ENCODE results near the gene RIMBP2. TPM values are rescaled to one million over a fixed set of nuclear protein-coding genes. Genes with fewer than 3 reads are reported as not detected.

Gene RIMBP2
- total and polyA plus RNA-seq, 4 donors = 0.05 to 2.9 (median 0.95) TPM

- no peak for DNase-seq
- no peak for TF ChIP-seq CTCF (IDR thresholded peaks at IDR 0.05; ENCODE audit: control extremely low read depth, extremely low read depth)
- Histone ChIP-seq H3K4me3 (no peak overlapping the region), H3K27me3 (ENCODE audit: control insufficient read depth in 3 of 3, insufficient read depth in 3 of 3, low read length in 2 of 3) (no peaks in the 10 kb centered on the region), H3K9ac (ENCODE audit: insufficient read depth in 1 of 2, low read length in 2 of 2) (no peak overlapping the region), H3K4me1 (ENCODE audit: control insufficient read depth in 5 of 5, insufficient read depth in 5 of 5, low read length in 5 of 5) (peaks cover 0 to 8% (median 0%) of the 10 kb centered on the region in 5 donors), H3K27ac (ENCODE audit: low read depth in 1 of 2, low read length in 1 of 2) (no peak overlapping the region), H3K36me3 (ENCODE audit: control insufficient read depth in 4 of 4, insufficient read depth in 4 of 4, low read length in 4 of 4) (no peaks in the 10 kb centered on the region), H3K9me3 (ENCODE audit: control insufficient read depth in 4 of 4, insufficient read depth in 3 of 4, low read length in 3 of 4) (no peaks in the 10 kb centered on the region)
- WGBS, 2 donors = 79 to 87% methylated on average over 12 of the region's 12 CpGs
- ATAC-seq (ENCODE audit: insufficient read depth, low FRiP score) = no peak
These were observed 257.8 kb downstream of the RIMBP2 start for GRCh38 chr12:130458341-130458740.

- 76 to 85% methylated on average over 9 of the region's 9 CpGs for WGBS, 2 donors
- H3K27ac ChIP-seq (ENCODE audit: low read depth in 1 of 2, low read length in 1 of 2) = no peak overlapping the region
- H3K27me3 ChIP-seq (ENCODE audit: control insufficient read depth in 3 of 3, insufficient read depth in 3 of 3, low read length in 2 of 3) = no peaks in the 10 kb centered on the region
- TF ChIP-seq CTCF (IDR thresholded peaks at IDR 0.05; ENCODE audit: control extremely low read depth, extremely low read depth) = no peak
- H3K4me1 ChIP-seq (ENCODE audit: control insufficient read depth in 5 of 5, insufficient read depth in 5 of 5, low read length in 5 of 5) = peaks cover 0 to 8% (median 0%) of the 10 kb centered on the region in 5 donors
- no peaks in the 10 kb centered on the region for H3K9me3 ChIP-seq (ENCODE audit: control insufficient read depth in 4 of 4, insufficient read depth in 3 of 4, low read length in 3 of 4)
- no peak overlapping the region for H3K4me3 ChIP-seq
- no peak overlapping the region for H3K9ac ChIP-seq (ENCODE audit: insufficient read depth in 1 of 2, low read length in 2 of 2)
- no peak for DNase-seq
- H3K36me3 ChIP-seq (ENCODE audit: control insufficient read depth in 4 of 4, insufficient read depth in 4 of 4, low read length in 4 of 4) = no peaks in the 10 kb centered on the region
- ATAC-seq (ENCODE audit: insufficient read depth, low FRiP score) = no peak
These were observed 258.9 kb downstream of the RIMBP2 start for GRCh38 chr12:130457215-130457614.

- Histone ChIP-seq H3K9ac (ENCODE audit: insufficient read depth in 1 of 2, low read length in 2 of 2) (no peak overlapping the region), H3K27ac (ENCODE audit: low read depth in 1 of 2, low read length in 1 of 2) (no peak overlapping the region), H3K36me3 (ENCODE audit: control insufficient read depth in 4 of 4, insufficient read depth in 4 of 4, low read length in 4 of 4) (no peaks in the 10 kb centered on the region), H3K4me3 (no peak overlapping the region), H3K4me1 (ENCODE audit: control insufficient read depth in 5 of 5, insufficient read depth in 5 of 5, low read length in 5 of 5) (peaks cover 0 to 8% (median 0%) of the 10 kb centered on the region in 5 donors), H3K9me3 (ENCODE audit: control insufficient read depth in 4 of 4, insufficient read depth in 3 of 4, low read length in 3 of 4) (no peaks in the 10 kb centered on the region), H3K27me3 (ENCODE audit: control insufficient read depth in 3 of 3, insufficient read depth in 3 of 3, low read length in 2 of 3) (no peaks in the 10 kb centered on the region)
- WGBS, 2 donors = 69 to 71% methylated on average over 28 of the region's 28 CpGs
- ATAC-seq (ENCODE audit: insufficient read depth, low FRiP score) = no peak
- no peak for TF ChIP-seq CTCF (IDR thresholded peaks at IDR 0.05; ENCODE audit: control extremely low read depth, extremely low read depth)
- DNase-seq = peak; percentile 17 to 65 (median 47)
These were observed 259.5 kb downstream of the RIMBP2 start for GRCh38 chr12:130456375-130457199.

Measured in lung (tissue), 12 donors.